HepG2 (cell line): ENCODE results near the gene RBBP8NL. TPM values are rescaled to one million over a fixed set of nuclear protein-coding genes. Genes with fewer than 3 reads are reported as not detected.
A peak's percentile ranks its signal among the peaks of the same experiment; 100 is the strongest.

Experiments
- HES4 ChIP-seq: sonication (generic); formaldehyde crosslinking; IDR thresholded peaks from 2 replicates; pipeline ENCODE4 v1.9.0; 2021; ENCODE audit warnings: mild to moderate bottlenecking, missing genetic modification reagents, borderline replicate concordance
- POLR2AphosphoS5 ChIP-seq: IDR thresholded peaks from 2 replicates; pipeline ENCODE4 v1.6.1; 2012; ENCODE audit warnings: low read depth, low read length
- ZFP36L2 ChIP-seq: sonication (generic); formaldehyde crosslinking; IDR thresholded peaks from 2 replicates; pipeline ENCODE4 v1.4.0; 2020; ENCODE audit warnings: missing genetic modification reagents
- ZNF383 ChIP-seq: sonication (generic); formaldehyde crosslinking; IDR thresholded peaks from 2 replicates; pipeline ENCODE4 v1.4.0; 2020; ENCODE audit warnings: missing genetic modification reagents, mild to moderate bottlenecking, borderline replicate concordance
- ZSCAN31 ChIP-seq: sonication (generic); formaldehyde crosslinking; IDR thresholded peaks from 2 replicates; pipeline ENCODE4 v1.5.0; 2020; ENCODE audit warnings: low read depth, mild to moderate bottlenecking, missing genetic modification reagents
- polyA plus RNA-seq, 8 experiments: library from polyadenylated mRNA; depleted of rRNA in 3 of 8; stranded (reverse) in 7 of 8; unstranded in 1 of 8; fragments of >200 nt; fragmentation: Illumina TruSeq in 4 of 8; extraction: Trizol in 4 of 8; gene quantifications; 2 replicates each; pipeline versions ENCODE4 v1.2.1 to v1.2.3, GENCODE V29; 2011 to 2016; ENCODE audit warnings: low read depth in 4 of 8, missing spikeins in 1 of 8, mixed read lengths in 1 of 8; ENCODE audit not compliant: insufficient read depth in 1 of 8
- total RNA-seq, 5 experiments: library from RNA; depleted of rRNA; stranded (reverse); fragments of >200 nt; fragmentation: Illumina TruSeq; extraction: Trizol; gene quantifications; 2 replicates each; pipeline ENCODE4 v1.2.3, GENCODE V29; 2016; ENCODE audit warnings: low read depth in 1 of 5
- TF ChIP-seq, protein P1 (sequence below): sonication (generic); formaldehyde crosslinking; conservative IDR thresholded peaks from 2 replicates; pipeline ENCODE4 v1.5.0; 2020; ENCODE audit warnings: missing genetic modification reagents
- TF ChIP-seq, protein P2 (sequence below): sonication (generic); formaldehyde crosslinking; IDR thresholded peaks from 2 replicates; pipeline ENCODE4 v1.4.0; 2020; ENCODE audit warnings: mild to moderate bottlenecking, missing genetic modification reagents
- TF ChIP-seq, protein P3 (sequence below): sonication (generic); formaldehyde crosslinking; IDR thresholded peaks from 2 replicates; pipeline ENCODE4 v1.4.0; 2020; ENCODE audit warnings: missing genetic modification reagents
- TF ChIP-seq, protein P4 (sequence below): sonication (generic); formaldehyde crosslinking; IDR thresholded peaks from 2 replicates; pipeline ENCODE4 v1.5.1; 2020; ENCODE audit warnings: mild to moderate bottlenecking, missing genetic modification reagents, borderline replicate concordance

RBBP8NL gene
- total and polyA plus RNA-seq, 2 of the 13 experiments (the other 11 are each of a cell fraction or from before 2014, with no cell fraction given) = 0.69 to 0.86 TPM

DNA sequence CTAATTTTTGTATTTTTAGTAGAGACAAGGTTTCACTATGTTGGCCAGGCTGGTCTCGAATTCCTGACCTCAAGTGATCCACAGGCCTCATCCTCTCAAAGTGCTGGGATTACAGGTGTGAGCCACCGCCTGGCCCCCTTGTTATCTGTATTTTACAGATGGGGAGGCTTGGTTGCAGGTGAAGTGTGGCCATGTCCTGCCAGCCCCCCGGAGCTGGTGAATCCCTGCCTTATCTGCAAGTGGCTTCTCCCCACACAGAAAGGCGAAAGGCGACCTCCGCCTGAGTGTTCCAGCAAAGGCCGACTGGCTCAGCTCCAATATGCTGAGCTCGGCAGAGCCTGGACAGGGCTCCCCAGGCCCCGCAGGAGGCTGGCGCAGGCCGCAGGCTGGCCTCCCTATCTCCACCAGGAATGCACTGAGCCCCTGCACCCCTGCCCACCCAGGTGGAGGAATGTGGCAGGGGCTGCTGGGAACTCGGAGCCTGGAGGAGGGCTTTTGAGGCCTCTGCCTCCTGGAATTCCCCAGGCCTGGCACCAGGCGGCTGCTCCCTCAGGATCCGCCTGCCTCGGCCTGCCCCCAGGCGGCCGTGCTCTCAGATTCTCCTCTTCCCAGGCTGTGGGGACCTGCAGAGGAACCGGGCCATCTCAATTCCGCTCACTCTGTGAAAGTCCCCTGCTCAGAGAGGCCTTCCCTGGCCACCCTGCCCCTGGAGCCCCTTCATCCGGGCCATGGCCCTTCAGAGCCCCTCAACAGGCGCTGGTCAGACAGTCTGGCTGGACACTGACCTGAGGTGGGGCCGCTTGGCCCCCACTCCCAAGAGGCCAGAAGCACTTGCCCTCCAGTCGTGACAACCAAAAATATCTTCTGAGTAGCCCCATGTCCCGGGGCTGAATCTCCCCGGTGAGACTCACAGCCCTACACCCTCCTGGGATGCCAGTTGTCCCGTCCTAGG is 51.0 kb downstream of the RBBP8NL start (continued):
- TF ChIP-seq ZNF383 (CRISPR knock-in tag) (no peak), ZFP36L2 (CRISPR knock-in tag) (no peak), HES4 (CRISPR knock-in tag) (no peak; the same call in 1 of the 2 replicates), POLR2AphosphoS5 (peak; percentile 88), ZSCAN31 (peak; percentile 85; the same call in 1 of the 2 replicates)
- TF ChIP-seq, protein P1, sequence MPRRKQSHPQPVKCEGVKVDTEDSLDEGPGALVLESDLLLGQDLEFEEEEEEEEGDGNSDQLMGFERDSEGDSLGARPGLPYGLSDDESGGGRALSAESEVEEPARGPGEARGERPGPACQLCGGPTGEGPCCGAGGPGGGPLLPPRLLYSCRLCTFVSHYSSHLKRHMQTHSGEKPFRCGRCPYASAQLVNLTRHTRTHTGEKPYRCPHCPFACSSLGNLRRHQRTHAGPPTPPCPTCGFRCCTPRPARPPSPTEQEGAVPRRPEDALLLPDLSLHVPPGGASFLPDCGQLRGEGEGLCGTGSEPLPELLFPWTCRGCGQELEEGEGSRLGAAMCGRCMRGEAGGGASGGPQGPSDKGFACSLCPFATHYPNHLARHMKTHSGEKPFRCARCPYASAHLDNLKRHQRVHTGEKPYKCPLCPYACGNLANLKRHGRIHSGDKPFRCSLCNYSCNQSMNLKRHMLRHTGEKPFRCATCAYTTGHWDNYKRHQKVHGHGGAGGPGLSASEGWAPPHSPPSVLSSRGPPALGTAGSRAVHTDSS (CRISPR knock-in tag) = no peak
- TF ChIP-seq, protein P2, sequence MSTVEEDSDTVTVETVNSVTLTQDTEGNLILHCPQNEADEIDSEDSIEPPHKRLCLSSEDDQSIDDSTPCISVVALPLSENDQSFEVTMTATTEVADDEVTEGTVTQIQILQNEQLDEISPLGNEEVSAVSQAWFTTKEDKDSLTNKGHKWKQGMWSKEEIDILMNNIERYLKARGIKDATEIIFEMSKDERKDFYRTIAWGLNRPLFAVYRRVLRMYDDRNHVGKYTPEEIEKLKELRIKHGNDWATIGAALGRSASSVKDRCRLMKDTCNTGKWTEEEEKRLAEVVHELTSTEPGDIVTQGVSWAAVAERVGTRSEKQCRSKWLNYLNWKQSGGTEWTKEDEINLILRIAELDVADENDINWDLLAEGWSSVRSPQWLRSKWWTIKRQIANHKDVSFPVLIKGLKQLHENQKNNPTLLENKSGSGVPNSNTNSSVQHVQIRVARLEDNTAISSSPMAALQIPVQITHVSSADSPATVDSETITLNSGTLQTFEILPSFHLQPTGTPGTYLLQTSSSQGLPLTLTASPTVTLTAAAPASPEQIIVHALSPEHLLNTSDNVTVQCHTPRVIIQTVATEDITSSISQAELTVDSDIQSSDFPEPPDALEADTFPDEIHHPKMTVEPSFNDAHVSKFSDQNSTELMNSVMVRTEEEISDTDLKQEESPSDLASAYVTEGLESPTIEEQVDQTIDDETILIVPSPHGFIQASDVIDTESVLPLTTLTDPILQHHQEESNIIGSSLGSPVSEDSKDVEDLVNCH (CRISPR knock-in tag) = no peak
- TF ChIP-seq, protein P3, sequence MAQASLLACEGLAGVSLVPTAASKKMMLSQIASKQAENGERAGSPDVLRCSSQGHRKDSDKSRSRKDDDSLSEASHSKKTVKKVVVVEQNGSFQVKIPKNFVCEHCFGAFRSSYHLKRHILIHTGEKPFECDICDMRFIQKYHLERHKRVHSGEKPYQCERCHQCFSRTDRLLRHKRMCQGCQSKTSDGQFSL (CRISPR knock-in tag) = peak; percentile 80; the same call in 1 of the 2 replicates
- TF ChIP-seq, protein P4, sequence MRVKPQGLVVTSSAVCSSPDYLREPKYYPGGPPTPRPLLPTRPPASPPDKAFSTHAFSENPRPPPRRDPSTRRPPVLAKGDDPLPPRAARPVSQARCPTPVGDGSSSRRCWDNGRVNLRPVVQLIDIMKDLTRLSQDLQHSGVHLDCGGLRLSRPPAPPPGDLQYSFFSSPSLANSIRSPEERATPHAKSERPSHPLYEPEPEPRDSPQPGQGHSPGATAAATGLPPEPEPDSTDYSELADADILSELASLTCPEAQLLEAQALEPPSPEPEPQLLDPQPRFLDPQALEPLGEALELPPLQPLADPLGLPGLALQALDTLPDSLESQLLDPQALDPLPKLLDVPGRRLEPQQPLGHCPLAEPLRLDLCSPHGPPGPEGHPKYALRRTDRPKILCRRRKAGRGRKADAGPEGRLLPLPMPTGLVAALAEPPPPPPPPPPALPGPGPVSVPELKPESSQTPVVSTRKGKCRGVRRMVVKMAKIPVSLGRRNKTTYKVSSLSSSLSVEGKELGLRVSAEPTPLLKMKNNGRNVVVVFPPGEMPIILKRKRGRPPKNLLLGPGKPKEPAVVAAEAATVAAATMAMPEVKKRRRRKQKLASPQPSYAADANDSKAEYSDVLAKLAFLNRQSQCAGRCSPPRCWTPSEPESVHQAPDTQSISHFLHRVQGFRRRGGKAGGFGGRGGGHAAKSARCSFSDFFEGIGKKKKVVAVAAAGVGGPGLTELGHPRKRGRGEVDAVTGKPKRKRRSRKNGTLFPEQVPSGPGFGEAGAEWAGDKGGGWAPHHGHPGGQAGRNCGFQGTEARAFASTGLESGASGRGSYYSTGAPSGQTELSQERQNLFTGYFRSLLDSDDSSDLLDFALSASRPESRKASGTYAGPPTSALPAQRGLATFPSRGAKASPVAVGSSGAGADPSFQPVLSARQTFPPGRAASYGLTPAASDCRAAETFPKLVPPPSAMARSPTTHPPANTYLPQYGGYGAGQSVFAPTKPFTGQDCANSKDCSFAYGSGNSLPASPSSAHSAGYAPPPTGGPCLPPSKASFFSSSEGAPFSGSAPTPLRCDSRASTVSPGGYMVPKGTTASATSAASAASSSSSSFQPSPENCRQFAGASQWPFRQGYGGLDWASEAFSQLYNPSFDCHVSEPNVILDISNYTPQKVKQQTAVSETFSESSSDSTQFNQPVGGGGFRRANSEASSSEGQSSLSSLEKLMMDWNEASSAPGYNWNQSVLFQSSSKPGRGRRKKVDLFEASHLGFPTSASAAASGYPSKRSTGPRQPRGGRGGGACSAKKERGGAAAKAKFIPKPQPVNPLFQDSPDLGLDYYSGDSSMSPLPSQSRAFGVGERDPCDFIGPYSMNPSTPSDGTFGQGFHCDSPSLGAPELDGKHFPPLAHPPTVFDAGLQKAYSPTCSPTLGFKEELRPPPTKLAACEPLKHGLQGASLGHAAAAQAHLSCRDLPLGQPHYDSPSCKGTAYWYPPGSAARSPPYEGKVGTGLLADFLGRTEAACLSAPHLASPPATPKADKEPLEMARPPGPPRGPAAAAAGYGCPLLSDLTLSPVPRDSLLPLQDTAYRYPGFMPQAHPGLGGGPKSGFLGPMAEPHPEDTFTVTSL (CRISPR knock-in tag) = 0 out of 2 replicates have a peak, but pooled peaks have one; percentile 13
